T-cell (primary cell): Measurements from ENCODE around the gene SNX8. TPM values are rescaled to one million over a fixed set of nuclear protein-coding genes. Genes with fewer than 3 reads are reported as not detected.

Experiments
- ATAC-seq, 4 experiments: fragments of 200-7000 bp in 3 of 4; fragments of 150-1000 bp in 1 of 4; cut with Tn5 transposase; replicated peaks in 1 of 4; 1 replicate in 3 of 4; 2 replicates in 1 of 4; pipeline ENCODE4 v1.10.0; 2021; ENCODE audit warnings: moderate library complexity in 3 of 4, mild to moderate bottlenecking in 2 of 4, moderate number of reproducible peaks in 1 of 4
- CTCF ChIA-PET, 2 donors: fragments of 300-600 bp; sonication (Branson Sonifier 250); formaldehyde crosslinking; loops; one replicate each; lab custom pipeline; 2022; ENCODE audit warnings: antibody characterized with exemption in 2 of 2; lab: Charles Lee
- POLR2A ChIA-PET, 2 donors: fragments of 300-600 bp; sonication (Branson Sonifier 250); formaldehyde crosslinking; loops; one replicate each; lab custom pipeline; 2022; ENCODE audit warnings: antibody characterized with exemption in 2 of 2; lab: Charles Lee
- DNase-seq, 35 experiments: peaks; one replicate each; pipeline versions ENCODE4 v3.0.0 to v3.0.0-alpha.2; 2013 to 2023
- H3K27ac ChIP-seq: one replicate; pipeline ENCODE4 v1.5.1; 2013; ENCODE audit warnings: low read length
- H3K27me3 ChIP-seq, 2 experiments: replicated peaks in 1 of 2; 1 replicate in 1 of 2; 2 replicates in 1 of 2; pipeline versions ENCODE4 v1.6.1 to v1.7.0; 2013; ENCODE audit warnings: low read length in 1 of 2, mixed read lengths in 1 of 2; ENCODE audit not compliant: control insufficient read depth in 2 of 2, insufficient read depth in 2 of 2; ENCODE audit errors: extremely low read depth in 1 of 2
- H3K36me3 ChIP-seq, 2 donors: 1 replicate in 1 of 2; 2 replicates in 1 of 2; pipeline versions ENCODE4 v1.6.1 to v1.7.0; 2013; ENCODE audit warnings: low read length in 1 of 2; ENCODE audit not compliant: control insufficient read depth in 2 of 2, insufficient read depth in 1 of 2; ENCODE audit errors: extremely low read depth in 1 of 2
- H3K4me1 ChIP-seq, 2 experiments: 1 replicate in 1 of 2; 2 replicates in 1 of 2; pipeline versions ENCODE4 v1.6.1 to v1.7.0; 2013; ENCODE audit warnings: low read length in 2 of 2, mixed read lengths in 1 of 2; ENCODE audit not compliant: insufficient read depth in 2 of 2, control insufficient read depth in 1 of 2; ENCODE audit errors: extremely low read depth in 1 of 2
- H3K4me3 ChIP-seq, 2 donors: 1 replicate in 1 of 2; 2 replicates in 1 of 2; pipeline versions ENCODE4 v1.5.1 to v1.7.0; 2013; ENCODE audit warnings: mild to moderate bottlenecking in 2 of 2, low read length in 1 of 2, moderate library complexity in 1 of 2; ENCODE audit not compliant: control insufficient read depth in 1 of 2; ENCODE audit errors: extremely low read depth in 1 of 2
- H3K9me3 ChIP-seq: 2 replicates; pipeline ENCODE4 v1.7.0; 2013
- H3K27ac Mint-ChIP-seq, 2 donors: one replicate each; pipeline ENCODE4 v1.8.0; 2020 to 2021; ENCODE audit warnings: mild to moderate bottlenecking in 2 of 2, mixed read lengths in 2 of 2
- H3K27me3 Mint-ChIP-seq, 2 donors: one replicate each; pipeline ENCODE4 v1.8.0; 2021 to 2022; ENCODE audit warnings: mixed read lengths in 2 of 2
- H3K36me3 Mint-ChIP-seq: one replicate; pipeline ENCODE4 v1.8.0; 2021; ENCODE audit warnings: mixed read lengths
- H3K4me1 Mint-ChIP-seq, 3 donors: one replicate each; pipeline ENCODE4 v1.8.0; 2020 to 2022; ENCODE audit warnings: mixed read lengths in 3 of 3, mild to moderate bottlenecking in 1 of 3
- H3K4me3 Mint-ChIP-seq, 3 donors: one replicate each; pipeline ENCODE4 v1.8.0; 2020 to 2022; ENCODE audit warnings: mild to moderate bottlenecking in 3 of 3, mixed read lengths in 3 of 3, moderate library complexity in 3 of 3
- H3K9me3 Mint-ChIP-seq, 3 donors: one replicate each; pipeline ENCODE4 v1.8.0; 2020 to 2022; ENCODE audit warnings: mixed read lengths in 3 of 3
- WGBS: methylation state at CpG from one replicate; pipeline ENCODE4 v1.1.5; 2013; ENCODE audit warnings: missing lambda C conversion rate; ENCODE audit not compliant: insufficient coverage; 5-methylcytosine and 5-hydroxymethylcytosine counted together
- total RNA-seq, 35 experiments: library from RNA in 6 of 35; stranded (reverse) in 6 of 35; fragments of 120-200 nt in 1 of 35; gene quantifications; one replicate each; pipeline versions ENCODE4 v1.2.1 to v1.2.4 and lab custom pipeline; 2013 to 2026

Gene SNX8
- total RNA-seq, 5 donors from 2014 or later (not counting 1 experiment from before 2014, with no cell fraction given), result 8.4 to 14.6 (median 9.9) TPM

DNA sequence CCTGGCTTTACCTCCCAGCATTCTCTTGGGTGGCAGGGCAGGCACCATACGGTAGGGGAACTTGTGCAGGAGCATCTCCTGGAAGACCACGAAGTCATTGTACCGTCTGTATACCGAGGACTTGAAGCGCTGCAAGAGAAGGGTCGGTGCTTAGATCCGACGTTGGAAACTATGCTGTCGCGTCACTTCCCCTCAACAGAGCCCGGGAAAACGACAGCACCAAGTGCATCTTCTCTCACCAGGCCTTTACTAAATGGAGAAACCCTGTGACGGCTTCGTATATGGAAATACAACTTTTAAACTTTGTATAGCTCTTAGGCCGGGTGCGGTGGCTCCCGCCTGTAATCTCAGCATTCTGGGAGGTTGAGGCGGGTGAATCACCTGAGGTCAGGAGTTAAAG lies 39.1 kb downstream of the SNX8 start:
- POLR2A ChIA-PET, result no interaction called here
- Mint-ChIP-seq H3K36me3 (peaks cover 23% of the 10 kb centered on the region), H3K4me3 (no peak overlapping the region), H3K4me1 (peaks cover 0 to 4% (median 0%) of the 10 kb centered on the region in 3 donors), H3K27me3 (no peaks in the 10 kb centered on the region), H3K9me3 (no peaks in the 10 kb centered on the region), H3K27ac (no peak overlapping the region)
- Histone ChIP-seq H3K9me3 (no peaks in the 10 kb centered on the region), H3K27me3 (no peaks in the 10 kb centered on the region), H3K27ac (no peak overlapping the region), H3K4me3 (no peak overlapping the region), H3K36me3 (peaks cover 6 to 12% of the 10 kb centered on the region in 2 donors), H3K4me1 (no peaks in the 10 kb centered on the region)
- no peak for DNase-seq
- CTCF ChIA-PET, result no interaction called here
- 90% methylated on average over 5 of the region's 18 CpGs for WGBS
- ATAC-seq, result no peak

DNA sequence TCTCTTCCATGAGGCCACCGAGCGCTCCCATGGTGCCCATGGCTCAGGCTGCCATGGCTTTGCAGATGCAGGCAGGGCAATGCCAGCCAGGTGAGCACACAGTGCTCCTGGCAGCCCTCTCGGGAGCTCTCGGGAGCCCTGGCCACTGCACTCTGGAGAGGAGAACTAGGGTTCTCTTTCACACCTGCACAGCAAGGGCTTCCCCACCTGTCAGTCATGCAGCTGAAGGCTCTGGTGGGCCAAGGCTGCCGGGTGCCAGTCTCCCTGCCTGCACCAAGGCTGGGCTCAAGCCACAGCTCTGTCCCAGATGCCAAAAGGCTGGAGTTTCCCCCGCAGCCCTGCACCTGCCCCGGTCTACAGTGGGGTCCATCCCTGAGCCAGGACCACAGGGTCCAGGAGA lies 39.6 kb downstream of the SNX8 start:
- no peak overlapping the region for H3K4me3 ChIP-seq
- H3K36me3 ChIP-seq, result peaks cover 6 to 12% of the 10 kb centered on the region in 2 donors
- Mint-ChIP-seq H3K27ac (no peak overlapping the region), H3K9me3 (no peaks in the 10 kb centered on the region), H3K4me1 (peaks cover 0 to under 1% (median 0%) of the 10 kb centered on the region in 3 donors), H3K4me3 (no peak overlapping the region), H3K36me3 (peaks cover 24% of the 10 kb centered on the region), H3K27me3 (no peaks in the 10 kb centered on the region)
- no peak for DNase-seq
- H3K27ac ChIP-seq, result no peak overlapping the region
- CTCF ChIA-PET, result no interaction called here
- POLR2A ChIA-PET, result no interaction called here
- ATAC-seq, result no peak
- 94% methylated on average over 7 of the region's 7 CpGs for WGBS
- H3K27me3 ChIP-seq, result no peaks in the 10 kb centered on the region
- no peaks in the 10 kb centered on the region for H3K4me1 ChIP-seq
- no peaks in the 10 kb centered on the region for H3K9me3 ChIP-seq

DNA sequence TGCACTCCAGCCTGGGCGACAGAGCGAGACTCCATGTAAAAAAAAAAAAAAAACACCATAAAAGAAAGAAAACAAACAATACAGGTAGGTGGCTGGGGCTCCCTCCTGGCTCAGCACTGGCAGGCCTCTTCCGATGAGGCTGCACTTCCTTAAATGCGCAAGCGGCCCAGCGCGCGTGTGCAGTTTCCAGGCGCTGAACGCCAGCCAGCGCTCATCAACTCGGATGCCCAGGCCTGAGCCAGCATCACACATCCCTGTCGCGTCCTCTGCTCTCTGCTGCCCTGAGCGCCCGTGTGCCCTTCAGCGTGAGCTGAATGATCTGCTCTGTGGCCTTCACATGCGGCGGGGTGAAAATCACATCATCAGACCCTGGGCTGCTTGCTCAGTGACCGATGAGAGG lies 40.4 kb downstream of the SNX8 start:
- CTCF ChIA-PET, result no interaction called here
- no peaks in the 10 kb centered on the region for H3K27me3 Mint-ChIP-seq
- DNase-seq, result no peak
- POLR2A ChIA-PET, result no interaction called here
- no peak overlapping the region for H3K27ac ChIP-seq
- H3K9me3 Mint-ChIP-seq, result no peaks in the 10 kb centered on the region
- no peaks in the 10 kb centered on the region for H3K9me3 ChIP-seq
- ATAC-seq, result no peak
- H3K4me1 ChIP-seq, result no peaks in the 10 kb centered on the region
- H3K27ac Mint-ChIP-seq, result no peak overlapping the region
- H3K4me3 ChIP-seq, result no peak overlapping the region
- peaks cover 27% of the 10 kb centered on the region for H3K36me3 Mint-ChIP-seq
- no peak overlapping the region for H3K4me3 Mint-ChIP-seq
- WGBS, result 98% methylated on average over 18 of the region's 20 CpGs
- peaks cover 6 to 12% of the 10 kb centered on the region in 2 donors for H3K36me3 ChIP-seq
- no peaks in the 10 kb centered on the region for H3K27me3 ChIP-seq
- H3K4me1 Mint-ChIP-seq, result no peaks in the 10 kb centered on the region

DNA sequence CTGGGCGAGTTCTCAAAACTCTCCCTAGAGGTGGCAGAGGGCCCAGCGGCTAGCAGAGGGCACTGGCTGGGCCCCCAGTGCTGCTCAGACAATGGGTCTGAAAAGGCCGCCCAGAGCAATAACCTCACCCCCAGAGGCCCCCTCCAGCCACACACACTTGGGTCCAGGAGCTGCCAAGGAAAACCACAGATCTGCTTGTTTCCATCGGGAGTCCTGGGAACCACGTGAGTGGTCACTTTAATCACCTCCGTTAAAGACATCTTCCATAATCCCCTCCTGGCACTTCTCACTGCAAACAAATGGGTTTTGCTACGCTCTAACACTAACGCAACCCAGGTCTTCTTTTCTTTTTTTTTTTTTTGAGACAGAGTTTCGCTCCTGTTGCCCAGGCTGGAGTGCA lies 42.2 kb downstream of the SNX8 start:
- Histone ChIP-seq H3K36me3 (peaks cover 6 to 12% of the 10 kb centered on the region in 2 donors), H3K27ac (no peak overlapping the region), H3K4me1 (no peaks in the 10 kb centered on the region), H3K27me3 (no peaks in the 10 kb centered on the region), H3K9me3 (no peaks in the 10 kb centered on the region), H3K4me3 (no peak overlapping the region)
- H3K9me3 Mint-ChIP-seq, result no peaks in the 10 kb centered on the region
- H3K4me1 Mint-ChIP-seq, result no peaks in the 10 kb centered on the region
- no peak overlapping the region for H3K27ac Mint-ChIP-seq
- ChIA-PET POLR2A (interaction anchor here in 1 of 2 donors (0.6 kb wide), 1 partner anchor 47 kb away, joined by 5 read pairs; no protein-coding TSS in a partner anchor), CTCF (no interaction called here)
- 84% methylated on average over 7 of the region's 9 CpGs for whole genome bisulfite sequencing
- no peaks in the 10 kb centered on the region for H3K27me3 Mint-ChIP-seq
- peaks cover 20% of the 10 kb centered on the region for H3K36me3 Mint-ChIP-seq
- ATAC-seq (no peak), DNase-seq (no peak)
- no peak overlapping the region for H3K4me3 Mint-ChIP-seq

DNA sequence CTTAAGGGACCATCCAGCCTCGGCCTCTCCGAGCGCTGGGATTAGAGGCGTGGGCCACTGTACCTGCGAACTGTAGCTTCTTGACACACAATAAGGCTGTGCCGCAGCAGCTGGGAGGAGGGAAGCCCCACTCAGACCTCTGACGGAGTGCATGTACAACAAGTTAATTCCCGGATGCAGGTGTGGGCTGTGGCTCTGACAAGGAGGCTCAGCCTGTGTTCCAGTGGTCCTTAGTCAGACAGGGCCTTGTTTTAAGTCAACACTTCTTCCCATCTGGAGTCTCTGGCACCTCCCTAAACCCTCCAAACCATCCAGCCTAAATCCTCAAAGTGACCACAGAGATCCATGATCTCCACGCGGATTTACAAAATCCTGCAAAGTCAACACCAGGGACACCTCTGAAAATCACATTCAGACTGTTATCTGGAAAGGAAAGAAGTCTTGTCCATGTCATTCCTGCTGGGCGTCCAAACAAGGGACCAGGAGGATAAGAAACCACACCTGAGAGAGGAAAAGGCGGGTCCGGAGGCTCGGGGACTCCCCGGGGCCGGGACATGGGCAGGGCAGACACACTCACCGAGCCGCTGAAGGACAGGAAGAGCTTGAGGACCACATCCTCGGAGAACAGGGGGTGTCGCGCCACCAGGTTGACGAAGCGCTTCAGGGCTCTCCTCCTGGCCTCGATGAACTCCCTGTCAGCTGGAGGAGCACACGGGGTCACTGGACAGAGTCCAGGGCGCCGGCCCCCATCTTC lies 42.8 kb downstream of the SNX8 start:
- Histone ChIP-seq H3K4me3 (no peak overlapping the region), H3K27me3 (no peaks in the 10 kb centered on the region), H3K9me3 (no peaks in the 10 kb centered on the region), H3K4me1 (no peaks in the 10 kb centered on the region), H3K27ac (no peak overlapping the region), H3K36me3 (peaks cover 6 to 12% of the 10 kb centered on the region in 2 donors)
- no peak overlapping the region for H3K4me3 Mint-ChIP-seq
- ChIA-PET CTCF (no interaction called here), POLR2A (interaction anchor here in 1 of 2 donors (0.6 kb wide), 1 partner anchor 48 kb away, joined by 5 read pairs; no protein-coding TSS in a partner anchor)
- no peaks in the 10 kb centered on the region for H3K4me1 Mint-ChIP-seq
- H3K27me3 Mint-ChIP-seq, result no peaks in the 10 kb centered on the region
- ATAC-seq, result no peak
- H3K27ac Mint-ChIP-seq, result no peak overlapping the region
- no peaks in the 10 kb centered on the region for H3K9me3 Mint-ChIP-seq
- peaks cover 15% of the 10 kb centered on the region for H3K36me3 Mint-ChIP-seq
- no peak for DNase-seq
- 90% methylated on average over 26 of the region's 27 CpGs for WGBS

DNA sequence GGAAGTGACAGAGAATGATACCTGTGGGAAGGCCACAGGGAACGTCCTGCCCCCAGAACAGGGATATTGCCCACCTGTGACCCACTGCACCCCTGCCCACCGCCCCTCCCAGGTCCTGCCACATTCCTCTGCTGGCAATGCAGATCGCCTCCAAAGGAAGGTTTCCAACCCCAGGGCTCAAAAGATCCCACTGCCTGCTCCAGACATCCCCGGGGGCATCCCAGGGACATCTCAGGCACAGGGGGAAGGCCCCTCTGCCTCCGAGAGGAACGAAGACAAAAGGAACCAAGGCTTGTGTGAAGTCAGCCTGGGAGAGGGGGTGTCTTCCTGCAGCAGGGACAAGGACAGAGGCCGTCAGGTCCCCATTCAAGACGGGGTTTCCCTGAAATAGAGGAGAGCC lies 43.7 kb downstream of the SNX8 start:
- no peaks in the 10 kb centered on the region for H3K27me3 ChIP-seq
- H3K27me3 Mint-ChIP-seq, result no peaks in the 10 kb centered on the region
- H3K27ac Mint-ChIP-seq, result no peak overlapping the region
- H3K4me3 Mint-ChIP-seq, result no peak overlapping the region
- no peaks in the 10 kb centered on the region for H3K9me3 ChIP-seq
- H3K4me3 ChIP-seq, result no peak overlapping the region
- H3K27ac ChIP-seq, result no peak overlapping the region
- ChIA-PET CTCF (no interaction called here), POLR2A (interaction anchor here in 1 of 2 donors (0.6 kb wide), 1 partner anchor 10 kb away, joined by 3 read pairs; no protein-coding TSS in a partner anchor)
- ATAC-seq (no peak), DNase-seq (no peak)
- WGBS, result 89% methylated on average over 5 of the region's 8 CpGs
- H3K4me1 Mint-ChIP-seq, result no peaks in the 10 kb centered on the region
- H3K9me3 Mint-ChIP-seq, result no peaks in the 10 kb centered on the region
- peaks cover 15% of the 10 kb centered on the region for H3K36me3 Mint-ChIP-seq
- peaks cover 6 to 12% of the 10 kb centered on the region in 2 donors for H3K36me3 ChIP-seq
- H3K4me1 ChIP-seq, result no peaks in the 10 kb centered on the region
